Coronary artery (tissue), 2 donors: ENCODE data around the gene TAC4.

Source experiments
- DNase-seq: peaks from one replicate; pipeline ENCODE4 v3.0.0-alpha.2; 2017; ENCODE audit warnings: low spot score
- H3K27ac ChIP-seq, 2 donors: fragments of 200-600 bp; sonication (generic); one replicate each; pipeline ENCODE4 v1.5.1; 2016 to 2019
- H3K4me3 ChIP-seq: fragments of 200-600 bp; sonication (generic); 2 replicates; pipeline ENCODE4 v1.5.1; 2016; ENCODE audit warnings: mild to moderate bottlenecking, moderate library complexity
- CTCF ChIP-seq: fragments of 200-600 bp; sonication (generic); IDR thresholded peaks from one replicate; pipeline ENCODE4 v1.5.1; 2019; ENCODE audit warnings: antibody characterized with exemption

TAC4 gene

DNA sequence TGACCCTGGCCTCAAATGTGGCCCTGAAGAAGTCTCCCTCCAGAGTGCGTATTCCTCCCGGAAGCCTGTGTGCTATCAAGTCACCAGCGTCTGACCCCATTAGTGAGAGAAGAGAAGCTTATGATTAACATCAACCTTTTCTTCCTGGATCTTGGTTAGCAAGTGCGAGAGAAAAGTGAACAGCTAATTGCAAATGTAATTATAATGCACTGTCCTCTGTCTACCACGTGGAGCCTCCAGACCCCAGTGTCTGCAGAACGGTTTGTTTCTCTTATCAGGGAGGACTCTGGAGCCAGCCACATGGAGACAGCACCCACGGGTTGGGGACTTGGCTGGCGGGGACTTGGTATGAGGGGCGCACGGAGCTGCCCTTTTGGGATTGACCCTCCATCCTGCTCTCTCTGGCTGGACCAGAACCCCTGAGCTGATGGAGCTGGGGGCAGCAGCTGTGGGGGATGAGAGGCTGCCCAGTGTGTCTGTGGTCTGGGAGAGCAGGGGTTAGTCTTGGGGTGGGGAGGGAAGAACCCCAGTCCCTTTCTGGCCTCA lies 5.7 kb upstream of the TAC4 start:
- no peak for DNase-seq
- H3K27ac ChIP-seq: no peak overlapping the region
- TF ChIP-seq CTCF: no peak
- H3K4me3 ChIP-seq: no peak overlapping the region

DNA sequence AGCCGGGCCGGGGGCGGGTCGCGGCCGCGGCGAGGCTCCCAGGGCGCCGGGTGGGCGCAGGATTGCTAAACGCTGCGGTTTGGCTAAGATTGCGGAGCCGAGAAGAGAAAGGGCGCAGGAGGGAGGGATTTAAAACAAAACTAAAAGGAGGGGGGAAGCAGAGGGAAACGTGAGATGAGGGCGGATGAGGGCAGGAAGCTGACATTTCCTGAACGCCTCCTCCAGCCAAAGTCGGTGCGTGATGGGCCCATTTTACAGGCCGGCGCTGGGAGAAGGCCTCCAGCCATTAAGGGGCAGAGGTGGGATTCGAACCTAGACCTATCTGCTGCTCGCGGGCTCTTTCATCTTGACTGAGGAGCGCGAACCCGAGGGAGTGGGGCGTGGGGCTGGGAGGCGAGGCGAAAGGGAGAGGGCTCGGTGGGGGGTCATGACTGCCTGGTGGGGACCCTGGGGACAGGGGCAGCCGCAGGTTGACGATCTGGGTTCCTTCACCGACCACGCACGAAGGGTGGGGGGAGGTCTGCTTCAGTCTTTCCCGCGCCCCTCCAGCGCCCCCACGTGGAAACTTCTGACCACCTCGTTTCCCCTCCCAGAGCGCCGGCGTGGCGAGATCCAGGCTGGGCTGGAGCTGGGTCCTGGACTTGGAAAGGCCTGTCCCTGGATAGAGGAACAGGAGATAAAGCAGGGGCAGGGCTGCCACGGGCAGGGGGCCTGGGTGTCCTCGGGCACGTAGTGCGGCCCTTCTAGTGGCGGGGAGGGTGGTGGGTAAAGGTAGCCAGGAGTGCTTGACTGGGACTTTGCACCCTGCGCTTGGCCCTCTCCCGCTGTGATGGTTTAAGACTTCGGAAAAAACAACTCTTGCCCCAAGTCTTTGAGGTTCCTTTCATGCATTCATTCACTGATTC lies 3.8 kb upstream of the TAC4 start:
- DNase-seq: no peak
- TF ChIP-seq CTCF: peak; percentile 78
- H3K4me3 ChIP-seq: peak overlapping the region; percentile 87
- H3K27ac ChIP-seq: peak overlapping the region; percentile 21 to 86

- TF ChIP-seq CTCF: no peak
- DNase-seq: no peak
- Histone ChIP-seq H3K27ac (peak overlapping the region; percentile 21 to 86), H3K4me3 (peak overlapping the region; percentile 87)
These were observed 3.0 kb upstream of the TAC4 start for GRCh38 chr17:49850772-49851386.

- DNase-seq: no peak
- peak overlapping the region in 1 of 2 donors; percentile 86 for H3K27ac ChIP-seq
- no peak overlapping the region for H3K4me3 ChIP-seq
- TF ChIP-seq CTCF: no peak
These were observed 2.3 kb upstream of the TAC4 start for GRCh38 chr17:49850218-49850610.

DNA sequence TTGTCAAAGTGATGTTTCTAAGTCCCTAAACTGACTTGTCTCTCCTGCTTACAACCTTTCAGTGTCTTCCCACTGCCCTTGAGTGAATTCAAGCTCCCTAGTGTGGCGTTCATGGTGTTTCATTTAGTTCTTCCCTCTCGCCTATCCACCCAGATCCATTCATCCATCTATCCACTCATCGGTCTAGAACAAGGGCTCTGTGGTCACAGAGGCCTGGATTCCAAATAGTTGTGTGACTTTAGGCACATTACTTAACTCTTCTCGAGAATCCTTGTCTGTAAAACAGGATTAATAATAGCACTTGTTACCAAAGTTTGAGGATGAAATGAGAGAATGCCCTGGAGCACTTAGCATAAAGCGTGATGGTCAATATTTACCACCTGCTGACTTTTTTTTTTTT lies 870 bp upstream of the TAC4 start:
- Histone ChIP-seq H3K27ac (no peak overlapping the region), H3K4me3 (no peak overlapping the region)
- TF ChIP-seq CTCF: no peak
- DNase-seq: no peak

GRCh38 chr17:49846938-49847712 lies 744 bp downstream of the TAC4 start:
- no peak for TF ChIP-seq CTCF
- Histone ChIP-seq H3K27ac (no peak overlapping the region), H3K4me3 (no peak overlapping the region)
- DNase-seq: no peak
